ENCODE results near the gene NMRK1. TPM values are rescaled to one million over a fixed set of nuclear protein-coding genes. Genes with fewer than 3 reads are reported as not detected.

The NMRK1 gene
- 100 to 1,000 TPM in 1 of 2 donors, 10 to 100 TPM in 1; 39.2 to 127 TPM for polyA plus RNA-seq

GRCh38 chr9:75087824-75088645 lies at the start of gene NMRK1, which contains the start of gene OSTF1:
Gene NMRK1 (minus strand): TSS chr9:75088155. CDS start chr9:75083115, 5,040 bp downstream.
Gene OSTF1 (plus strand): TSS chr9:75088514. CDS start chr9:75088693, 179 bp downstream.
- H3K36me3 ChIP-seq (ENCODE audit: control insufficient read depth in 2 of 2, insufficient read depth in 2 of 2, low read length in 1 of 2), result no peaks in the 10 kb centered on the region
- 0% methylated on average over 83 to 93 of the region's 93 CpGs for WGBS, 2 donors
- H3K27ac ChIP-seq (ENCODE audit: low read depth in 2 of 2, low read length in 1 of 2), result peak within 1 kb of the TSS; percentile 99
- no peaks in the 10 kb centered on the region for H3K9me3 ChIP-seq (ENCODE audit: control insufficient read depth in 2 of 2, insufficient read depth in 1 of 2, low read depth in 1 of 2, low read length in 1 of 2)
- peaks cover 2 to 4% of the 10 kb centered on the region in 2 donors for H3K4me1 ChIP-seq (ENCODE audit: control insufficient read depth in 2 of 2, insufficient read depth in 2 of 2, low read length in 1 of 2)
- H3K27me3 ChIP-seq (ENCODE audit: control insufficient read depth in 1 of 2, insufficient read depth in 2 of 2, low read length in 2 of 2), result no peaks in the 10 kb centered on the region
- peak within 1 kb of the TSS; percentile 75 to 84 for H3K4me3 ChIP-seq (ENCODE audit: low read depth in 1 of 2, low read length in 2 of 2)

GRCh38 chr9:75134495-75134894 lies 46.5 kb upstream of the NMRK1 start:
- H3K4me1 ChIP-seq (ENCODE audit: control insufficient read depth in 2 of 2, insufficient read depth in 2 of 2, low read length in 1 of 2), result no peaks in the 10 kb centered on the region
- H3K9me3 ChIP-seq (ENCODE audit: control insufficient read depth in 2 of 2, insufficient read depth in 1 of 2, low read depth in 1 of 2, low read length in 1 of 2), result no peaks in the 10 kb centered on the region
- H3K36me3 ChIP-seq (ENCODE audit: control insufficient read depth in 2 of 2, insufficient read depth in 2 of 2, low read length in 1 of 2), result peaks cover 3 to 15% of the 10 kb centered on the region in 2 donors
- no peak overlapping the region for H3K27ac ChIP-seq (ENCODE audit: low read depth in 2 of 2, low read length in 1 of 2)
- no peaks in the 10 kb centered on the region for H3K27me3 ChIP-seq (ENCODE audit: control insufficient read depth in 1 of 2, insufficient read depth in 2 of 2, low read length in 2 of 2)
- no peak overlapping the region for H3K4me3 ChIP-seq (ENCODE audit: low read depth in 1 of 2, low read length in 2 of 2)
- WGBS, 2 donors, result 86 to 98% methylated on average over 2 of the region's 2 CpGs

- peaks cover 3 to 15% of the 10 kb centered on the region in 2 donors for H3K36me3 ChIP-seq (ENCODE audit: control insufficient read depth in 2 of 2, insufficient read depth in 2 of 2, low read length in 1 of 2)
- H3K9me3 ChIP-seq (ENCODE audit: control insufficient read depth in 2 of 2, insufficient read depth in 1 of 2, low read depth in 1 of 2, low read length in 1 of 2), result no peaks in the 10 kb centered on the region
- no peaks in the 10 kb centered on the region for H3K4me1 ChIP-seq (ENCODE audit: control insufficient read depth in 2 of 2, insufficient read depth in 2 of 2, low read length in 1 of 2)
- H3K4me3 ChIP-seq (ENCODE audit: low read depth in 1 of 2, low read length in 2 of 2), result no peak overlapping the region
- no peaks in the 10 kb centered on the region for H3K27me3 ChIP-seq (ENCODE audit: control insufficient read depth in 1 of 2, insufficient read depth in 2 of 2, low read length in 2 of 2)
- WGBS, 2 donors, result 86 to 90% methylated on average over 3 of the region's 3 CpGs
- H3K27ac ChIP-seq (ENCODE audit: low read depth in 2 of 2, low read length in 1 of 2), result no peak overlapping the region
Measured at GRCh38 chr9:75133396-75133795, 45.4 kb upstream of the NMRK1 start.

- Histone ChIP-seq H3K4me1 (ENCODE audit: control insufficient read depth in 2 of 2, insufficient read depth in 2 of 2, low read length in 1 of 2) (no peaks in the 10 kb centered on the region), H3K4me3 (ENCODE audit: low read depth in 1 of 2, low read length in 2 of 2) (no peak overlapping the region), H3K9me3 (ENCODE audit: control insufficient read depth in 2 of 2, insufficient read depth in 1 of 2, low read depth in 1 of 2, low read length in 1 of 2) (no peaks in the 10 kb centered on the region), H3K36me3 (ENCODE audit: control insufficient read depth in 2 of 2, insufficient read depth in 2 of 2, low read length in 1 of 2) (peaks cover 3 to 15% of the 10 kb centered on the region in 2 donors), H3K27ac (ENCODE audit: low read depth in 2 of 2, low read length in 1 of 2) (no peak overlapping the region), H3K27me3 (ENCODE audit: control insufficient read depth in 1 of 2, insufficient read depth in 2 of 2, low read length in 2 of 2) (no peaks in the 10 kb centered on the region)
- 80 to 90% methylated on average over 4 of the region's 4 CpGs for WGBS, 2 donors
Measured at GRCh38 chr9:75132244-75132643, 44.3 kb upstream of the NMRK1 start.

- H3K4me1 ChIP-seq (ENCODE audit: control insufficient read depth in 2 of 2, insufficient read depth in 2 of 2, low read length in 1 of 2), result no peaks in the 10 kb centered on the region
- H3K27me3 ChIP-seq (ENCODE audit: control insufficient read depth in 1 of 2, insufficient read depth in 2 of 2, low read length in 2 of 2), result no peaks in the 10 kb centered on the region
- H3K27ac ChIP-seq (ENCODE audit: low read depth in 2 of 2, low read length in 1 of 2), result no peak overlapping the region
- 96 to 97% methylated on average over 3 of the region's 3 CpGs for WGBS, 2 donors
- H3K9me3 ChIP-seq (ENCODE audit: control insufficient read depth in 2 of 2, insufficient read depth in 1 of 2, low read depth in 1 of 2, low read length in 1 of 2), result no peaks in the 10 kb centered on the region
- peaks cover 3 to 14% of the 10 kb centered on the region in 2 donors for H3K36me3 ChIP-seq (ENCODE audit: control insufficient read depth in 2 of 2, insufficient read depth in 2 of 2, low read length in 1 of 2)
- H3K4me3 ChIP-seq (ENCODE audit: low read depth in 1 of 2, low read length in 2 of 2), result no peak overlapping the region
Measured at GRCh38 chr9:75131700-75132099, 43.7 kb upstream of the NMRK1 start.

GRCh38 chr9:75130621-75131230 lies 42.8 kb upstream of the NMRK1 start:
- H3K27me3 ChIP-seq (ENCODE audit: control insufficient read depth in 1 of 2, insufficient read depth in 2 of 2, low read length in 2 of 2), result no peaks in the 10 kb centered on the region
- no peaks in the 10 kb centered on the region for H3K4me1 ChIP-seq (ENCODE audit: control insufficient read depth in 2 of 2, insufficient read depth in 2 of 2, low read length in 1 of 2)
- no peak overlapping the region for H3K27ac ChIP-seq (ENCODE audit: low read depth in 2 of 2, low read length in 1 of 2)
- no peak overlapping the region for H3K4me3 ChIP-seq (ENCODE audit: low read depth in 1 of 2, low read length in 2 of 2)
- no peaks in the 10 kb centered on the region for H3K9me3 ChIP-seq (ENCODE audit: control insufficient read depth in 2 of 2, insufficient read depth in 1 of 2, low read depth in 1 of 2, low read length in 1 of 2)
- H3K36me3 ChIP-seq (ENCODE audit: control insufficient read depth in 2 of 2, insufficient read depth in 2 of 2, low read length in 1 of 2), result peaks cover 3 to 11% of the 10 kb centered on the region in 2 donors
- 76 to 78% methylated on average over 5 of the region's 5 CpGs for WGBS, 2 donors

GRCh38 chr9:75130172-75130571 lies 42.2 kb upstream of the NMRK1 start:
- Histone ChIP-seq H3K36me3 (ENCODE audit: control insufficient read depth in 2 of 2, insufficient read depth in 2 of 2, low read length in 1 of 2) (peaks cover 3 to 11% of the 10 kb centered on the region in 2 donors), H3K27me3 (ENCODE audit: control insufficient read depth in 1 of 2, insufficient read depth in 2 of 2, low read length in 2 of 2) (no peaks in the 10 kb centered on the region)

GRCh38 chr9:75128535-75128934 lies 40.6 kb upstream of the NMRK1 start:
- H3K9me3 ChIP-seq (ENCODE audit: control insufficient read depth in 2 of 2, insufficient read depth in 1 of 2, low read depth in 1 of 2, low read length in 1 of 2), result no peaks in the 10 kb centered on the region
- WGBS, 2 donors, result 74 to 86% methylated on average over 2 of the region's 2 CpGs

More at GRCh38 chr9:75130172-75130571, 42.2 kb upstream of the NMRK1 start:
- 95% methylated on average over 5 of the region's 5 CpGs for WGBS, 2 donors
- H3K4me1 ChIP-seq (ENCODE audit: control insufficient read depth in 2 of 2, insufficient read depth in 2 of 2, low read length in 1 of 2), result no peaks in the 10 kb centered on the region
- no peak overlapping the region for H3K4me3 ChIP-seq (ENCODE audit: low read depth in 1 of 2, low read length in 2 of 2)
- H3K27ac ChIP-seq (ENCODE audit: low read depth in 2 of 2, low read length in 1 of 2), result no peak overlapping the region
- no peaks in the 10 kb centered on the region for H3K9me3 ChIP-seq (ENCODE audit: control insufficient read depth in 2 of 2, insufficient read depth in 1 of 2, low read depth in 1 of 2, low read length in 1 of 2)

GRCh38 chr9:75123696-75124095 lies 35.7 kb upstream of the NMRK1 start:
- H3K4me3 ChIP-seq (ENCODE audit: low read depth in 1 of 2, low read length in 2 of 2), result no peak overlapping the region
- no peaks in the 10 kb centered on the region for H3K9me3 ChIP-seq (ENCODE audit: control insufficient read depth in 2 of 2, insufficient read depth in 1 of 2, low read depth in 1 of 2, low read length in 1 of 2)
- H3K27me3 ChIP-seq (ENCODE audit: control insufficient read depth in 1 of 2, insufficient read depth in 2 of 2, low read length in 2 of 2), result no peaks in the 10 kb centered on the region
- WGBS, 2 donors, result 86 to 90% methylated on average over 10 of the region's 10 CpGs
- peaks cover 3 to 6% of the 10 kb centered on the region in 2 donors for H3K4me1 ChIP-seq (ENCODE audit: control insufficient read depth in 2 of 2, insufficient read depth in 2 of 2, low read length in 1 of 2)
- H3K27ac ChIP-seq (ENCODE audit: low read depth in 2 of 2, low read length in 1 of 2), result no peak overlapping the region
- peaks cover 0 to 15% of the 10 kb centered on the region in 2 donors for H3K36me3 ChIP-seq (ENCODE audit: control insufficient read depth in 2 of 2, insufficient read depth in 2 of 2, low read length in 1 of 2)

More at GRCh38 chr9:75128535-75128934, 40.6 kb upstream of the NMRK1 start:
- Histone ChIP-seq H3K27ac (ENCODE audit: low read depth in 2 of 2, low read length in 1 of 2) (no peak overlapping the region), H3K4me1 (ENCODE audit: control insufficient read depth in 2 of 2, insufficient read depth in 2 of 2, low read length in 1 of 2) (no peaks in the 10 kb centered on the region), H3K36me3 (ENCODE audit: control insufficient read depth in 2 of 2, insufficient read depth in 2 of 2, low read length in 1 of 2) (peaks cover 3 to 9% of the 10 kb centered on the region in 2 donors), H3K4me3 (ENCODE audit: low read depth in 1 of 2, low read length in 2 of 2) (no peak overlapping the region), H3K27me3 (ENCODE audit: control insufficient read depth in 1 of 2, insufficient read depth in 2 of 2, low read length in 2 of 2) (no peaks in the 10 kb centered on the region)
